Panc1 (cell line): ENCODE results near the gene TRABD2A.
"Not testable (repeated sequence)": the region's sequence is repeated elsewhere in the genome, so short reads cannot be mapped to it uniquely, and the experiment has no call there.

Source experiments
- CTCF ChIP-seq: fragments of 450-650 bp; IDR thresholded peaks from 2 replicates; pipeline ENCODE4 v1.5.1; 2017; ENCODE audit warnings: mild to moderate bottlenecking
- POLR2AphosphoS5 ChIP-seq: IDR thresholded peaks from 2 replicates; pipeline ENCODE4 v1.6.1; 2012; ENCODE audit warnings: mild to moderate bottlenecking, low read depth, low read length, moderate library complexity
- REST ChIP-seq, 2 experiments: IDR thresholded peaks; 2 replicates each; pipeline ENCODE4 v1.6.1; 2011 to 2012; ENCODE audit warnings: low read depth in 2 of 2, control low read depth in 1 of 2, low read length in 1 of 2, mild to moderate bottlenecking in 1 of 2, moderate library complexity in 1 of 2; ENCODE audit not compliant: insufficient read depth in 1 of 2
- SIN3A ChIP-seq: IDR thresholded peaks from 2 replicates; pipeline ENCODE4 v1.6.1; 2012; ENCODE audit warnings: low read depth, mild to moderate bottlenecking, low read length, moderate library complexity, borderline replicate concordance; ENCODE audit not compliant: insufficient read depth

- TF ChIP-seq CTCF; SIN3A; POLR2AphosphoS5; REST (IDR thresholded peaks at IDR 0.05; ENCODE audit: insufficient read depth in 1 of 2, low read depth in 2 of 2, low read length in 1 of 2): not testable (repeated sequence)
Measured at GRCh38 chr2:84915675-84916074, 34.8 kb upstream of the TRABD2A start.
